ENCODE data around the gene OR52K1.

Gene OR52K1

DNA sequence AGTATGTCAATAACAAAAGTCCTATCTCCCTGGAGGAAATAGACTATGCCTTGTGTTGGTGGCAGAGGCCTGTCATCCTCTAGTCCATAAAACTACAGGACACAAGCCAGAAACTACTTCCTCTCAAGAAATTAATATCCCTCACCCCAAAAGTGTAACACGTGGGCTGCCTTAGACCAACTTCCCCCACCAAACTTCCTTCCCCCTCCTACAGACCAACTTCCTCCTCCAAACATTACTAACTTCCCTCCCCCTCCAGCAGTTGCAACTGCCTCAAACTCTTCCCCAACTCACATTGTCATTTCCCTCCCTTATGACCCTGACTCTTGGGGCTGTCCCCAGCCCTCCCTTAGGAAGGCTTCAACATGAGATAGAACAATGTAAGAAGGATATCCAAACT lies 27.0 kb upstream of the OR52K1 start:
- Histone ChIP-seq H3K14ac (ENCODE audit: low read length in 2 of 2) (no peak overlapping the region), H4K91ac (ENCODE audit: low read length) (no peak overlapping the region), H3K27ac (ENCODE audit: low read length, poor library complexity, severe bottlenecking) (no peak overlapping the region), H3K36me3 (ENCODE audit: control insufficient read depth in 1 of 2, insufficient read depth in 2 of 2, low read depth in 1 of 2, low read length in 2 of 2) (no peaks in the 10 kb centered on the region), H3K27me3 (ENCODE audit: control insufficient read depth in 1 of 2, insufficient read depth in 1 of 2, low read length in 2 of 2) (no peaks in the 10 kb centered on the region), H2BK120ac (ENCODE audit: low read depth, low read length) (no peak overlapping the region), H3K4me2 (ENCODE audit: low read length, poor library complexity, severe bottlenecking) (no peak overlapping the region), H3K9ac (ENCODE audit: low read length) (no peak overlapping the region), H2BK15ac (ENCODE audit: low read depth, poor library complexity, severe bottlenecking) (no peak overlapping the region), H2BK12ac (ENCODE audit: low read length in 2 of 2) (no peak overlapping the region), H3K18ac (ENCODE audit: low read depth in 1 of 2, low read length in 2 of 2) (no peak overlapping the region), H3K4me1 (ENCODE audit: control insufficient read depth, insufficient read depth, low read depth, low read length) (no peaks in the 10 kb centered on the region), H3K23ac (ENCODE audit: low read length in 2 of 2) (no peak overlapping the region), H2AFZ (ENCODE audit: low read depth, low read length) (no peak overlapping the region), H2BK5ac (ENCODE audit: low read depth, low read length, poor library complexity, severe bottlenecking) (no peak overlapping the region), H3K4me3 (ENCODE audit: insufficient read depth in 1 of 2, low read depth in 1 of 2, low read length in 2 of 2) (no peak overlapping the region), H3K79me1 (replicated peaks; ENCODE audit: low read length, poor library complexity, severe bottlenecking) (no peaks in the 10 kb centered on the region), H4K8ac (ENCODE audit: low read length) (no peak overlapping the region), H3K9me3 (ENCODE audit: control insufficient read depth, low read length) (peaks cover 4% of the 10 kb centered on the region), H3K4ac (ENCODE audit: low read depth in 1 of 2, low read length in 2 of 2) (no peak overlapping the region), H2AK5ac (ENCODE audit: low read length, severe bottlenecking) (no peak overlapping the region)
- DNase-seq = no peak
- WGBS = 33% methylated on average over 1 of the region's 1 CpG

DNA sequence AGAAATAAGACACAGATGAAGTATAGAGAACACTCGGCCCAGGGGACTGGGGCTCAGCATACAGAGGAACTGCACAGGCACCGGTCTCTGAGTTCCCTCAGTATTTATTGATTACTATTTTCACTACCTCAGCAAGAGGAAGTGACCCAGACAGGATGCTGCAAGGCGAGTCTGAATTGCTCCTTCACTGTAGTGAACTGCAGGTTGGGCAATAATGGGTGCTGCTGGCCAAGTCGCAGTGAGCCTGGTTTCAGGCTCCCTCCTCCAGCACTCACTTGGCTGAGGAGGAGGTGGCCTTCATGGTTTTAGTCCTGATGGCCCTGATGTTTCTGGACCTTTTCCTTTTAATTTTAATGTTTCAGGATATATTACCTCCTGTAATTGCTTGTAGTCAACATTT lies 22.9 kb upstream of the OR52K1 start:
- peaks cover 17% of the 10 kb centered on the region for H3K9me3 ChIP-seq (ENCODE audit: control insufficient read depth, low read length)
- H3K27ac ChIP-seq (ENCODE audit: low read length, poor library complexity, severe bottlenecking) = no peak overlapping the region
- H2AK5ac ChIP-seq (ENCODE audit: low read length, severe bottlenecking) = no peak overlapping the region
- no peak overlapping the region for H4K91ac ChIP-seq (ENCODE audit: low read length)
- 58% methylated on average over 4 of the region's 4 CpGs for WGBS
- H3K14ac ChIP-seq (ENCODE audit: low read length in 2 of 2) = no peak overlapping the region
- H2BK12ac ChIP-seq (ENCODE audit: low read length in 2 of 2) = no peak overlapping the region
- no peak overlapping the region for H3K4me2 ChIP-seq (ENCODE audit: low read length, poor library complexity, severe bottlenecking)
- DNase-seq = no peak
- no peak overlapping the region for H3K18ac ChIP-seq (ENCODE audit: low read depth in 1 of 2, low read length in 2 of 2)
- H3K79me1 ChIP-seq (replicated peaks; ENCODE audit: low read length, poor library complexity, severe bottlenecking) = no peaks in the 10 kb centered on the region
- H3K36me3 ChIP-seq (ENCODE audit: control insufficient read depth in 1 of 2, insufficient read depth in 2 of 2, low read depth in 1 of 2, low read length in 2 of 2) = no peaks in the 10 kb centered on the region
- H3K4ac ChIP-seq (ENCODE audit: low read depth in 1 of 2, low read length in 2 of 2) = no peak overlapping the region
- no peak overlapping the region for H4K8ac ChIP-seq (ENCODE audit: low read length)
- H3K9ac ChIP-seq (ENCODE audit: low read length) = no peak overlapping the region
- H3K4me1 ChIP-seq (ENCODE audit: control insufficient read depth, insufficient read depth, low read depth, low read length) = no peaks in the 10 kb centered on the region
- no peak overlapping the region for H2AFZ ChIP-seq (ENCODE audit: low read depth, low read length)
- no peak overlapping the region for H2BK15ac ChIP-seq (ENCODE audit: low read depth, poor library complexity, severe bottlenecking)
- H2BK5ac ChIP-seq (ENCODE audit: low read depth, low read length, poor library complexity, severe bottlenecking) = no peak overlapping the region
- no peak overlapping the region for H3K4me3 ChIP-seq (ENCODE audit: insufficient read depth in 1 of 2, low read depth in 1 of 2, low read length in 2 of 2)
- no peak overlapping the region for H3K23ac ChIP-seq (ENCODE audit: low read length in 2 of 2)
- H3K27me3 ChIP-seq (ENCODE audit: control insufficient read depth in 1 of 2, insufficient read depth in 1 of 2, low read length in 2 of 2) = no peaks in the 10 kb centered on the region
- no peak overlapping the region for H2BK120ac ChIP-seq (ENCODE audit: low read depth, low read length)

DNA sequence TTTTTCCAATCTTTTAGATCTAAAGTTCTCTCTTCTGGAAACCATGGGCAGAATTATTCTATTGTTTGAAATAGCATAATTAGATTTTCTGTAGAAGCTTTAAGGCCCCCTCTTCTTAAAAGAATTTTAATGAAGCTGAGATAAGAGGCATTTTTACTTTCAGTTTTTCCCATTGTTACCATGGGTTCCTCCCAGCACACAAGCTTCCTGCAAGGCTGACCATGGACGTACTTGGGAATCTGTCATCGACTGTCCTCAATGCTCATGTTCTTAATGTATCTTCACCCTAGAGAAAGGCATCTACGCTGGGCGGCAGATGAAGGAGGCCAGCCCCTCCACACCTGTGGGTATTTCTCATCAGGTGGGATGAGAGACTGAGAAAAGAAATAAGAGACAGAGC lies 22.3 kb upstream of the OR52K1 start:
- Histone ChIP-seq H2BK15ac (ENCODE audit: low read depth, poor library complexity, severe bottlenecking) (no peak overlapping the region), H3K4me1 (ENCODE audit: control insufficient read depth, insufficient read depth, low read depth, low read length) (no peaks in the 10 kb centered on the region), H2BK12ac (ENCODE audit: low read length in 2 of 2) (no peak overlapping the region), H2AK5ac (ENCODE audit: low read length, severe bottlenecking) (no peak overlapping the region), H3K79me1 (replicated peaks; ENCODE audit: low read length, poor library complexity, severe bottlenecking) (no peaks in the 10 kb centered on the region), H3K4me2 (ENCODE audit: low read length, poor library complexity, severe bottlenecking) (no peak overlapping the region), H3K4ac (ENCODE audit: low read depth in 1 of 2, low read length in 2 of 2) (no peak overlapping the region), H3K27me3 (ENCODE audit: control insufficient read depth in 1 of 2, insufficient read depth in 1 of 2, low read length in 2 of 2) (no peaks in the 10 kb centered on the region), H3K36me3 (ENCODE audit: control insufficient read depth in 1 of 2, insufficient read depth in 2 of 2, low read depth in 1 of 2, low read length in 2 of 2) (no peaks in the 10 kb centered on the region), H2BK120ac (ENCODE audit: low read depth, low read length) (no peak overlapping the region), H3K4me3 (ENCODE audit: insufficient read depth in 1 of 2, low read depth in 1 of 2, low read length in 2 of 2) (no peak overlapping the region), H3K9me3 (ENCODE audit: control insufficient read depth, low read length) (peaks cover 24% of the 10 kb centered on the region), H3K14ac (ENCODE audit: low read length in 2 of 2) (no peak overlapping the region), H2BK5ac (ENCODE audit: low read depth, low read length, poor library complexity, severe bottlenecking) (no peak overlapping the region), H4K91ac (ENCODE audit: low read length) (no peak overlapping the region), H3K18ac (ENCODE audit: low read depth in 1 of 2, low read length in 2 of 2) (no peak overlapping the region), H4K8ac (ENCODE audit: low read length) (no peak overlapping the region), H2AFZ (ENCODE audit: low read depth, low read length) (no peak overlapping the region), H3K27ac (ENCODE audit: low read length, poor library complexity, severe bottlenecking) (no peak overlapping the region), H3K9ac (ENCODE audit: low read length) (no peak overlapping the region), H3K23ac (ENCODE audit: low read length in 2 of 2) (no peak overlapping the region)
- WGBS = 95% methylated on average over 4 of the region's 4 CpGs
- DNase-seq = no peak

DNA sequence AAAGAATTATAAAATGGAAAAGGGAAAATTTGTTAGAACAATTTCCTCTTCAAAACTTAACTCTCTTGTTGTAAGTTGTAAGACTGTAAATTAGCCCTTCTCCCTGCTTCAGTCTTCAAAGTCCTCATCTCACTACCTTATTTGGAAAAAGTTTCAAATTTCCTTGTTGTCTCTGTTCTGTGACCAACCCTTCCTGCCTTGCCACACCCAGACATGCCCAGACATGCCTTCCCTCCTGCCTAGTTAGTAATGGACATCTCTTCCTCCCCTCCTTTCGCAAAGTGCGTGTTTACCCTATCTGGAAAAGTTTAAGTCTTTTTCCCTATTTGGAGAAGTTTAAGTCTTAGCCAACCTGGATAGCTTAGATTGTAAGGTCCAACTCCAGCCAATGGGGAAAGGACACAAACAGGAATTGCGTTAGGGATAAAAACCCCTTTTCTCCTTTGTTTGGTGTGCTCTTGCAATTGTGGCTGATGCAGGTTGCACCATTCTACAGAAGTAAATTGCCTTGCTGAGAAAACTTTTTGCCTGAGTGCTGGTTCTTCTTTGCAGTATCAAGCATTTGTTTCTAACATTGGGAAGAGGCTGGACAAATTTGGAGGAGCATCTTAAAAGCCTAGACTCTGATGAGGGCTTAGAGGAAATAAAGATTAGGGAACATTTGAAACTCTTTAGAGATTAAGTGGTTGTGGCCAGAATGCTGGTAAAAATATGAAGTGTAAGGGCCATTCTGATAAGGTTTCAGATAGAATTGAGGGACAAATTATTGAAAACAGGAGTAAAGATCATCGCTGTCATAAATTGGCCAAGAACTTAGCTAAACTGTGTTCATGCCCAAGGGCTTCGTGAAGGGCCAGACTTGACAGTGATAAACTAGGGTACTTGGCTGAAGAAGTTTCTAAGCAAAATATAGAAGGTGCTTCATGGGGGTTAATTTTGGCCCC lies 18.0 kb upstream of the OR52K1 start:
- Histone ChIP-seq H3K9me3 (ENCODE audit: control insufficient read depth, low read length) (peaks cover 31% of the 10 kb centered on the region), H2BK5ac (ENCODE audit: low read depth, low read length, poor library complexity, severe bottlenecking) (no peak overlapping the region), H2AK5ac (ENCODE audit: low read length, severe bottlenecking) (no peak overlapping the region), H2BK120ac (ENCODE audit: low read depth, low read length) (no peak overlapping the region), H3K4ac (ENCODE audit: low read depth in 1 of 2, low read length in 2 of 2) (no peak overlapping the region), H4K8ac (ENCODE audit: low read length) (no peak overlapping the region), H3K9ac (ENCODE audit: low read length) (no peak overlapping the region), H3K4me3 (ENCODE audit: insufficient read depth in 1 of 2, low read depth in 1 of 2, low read length in 2 of 2) (no peak overlapping the region), H2AFZ (ENCODE audit: low read depth, low read length) (no peak overlapping the region), H4K91ac (ENCODE audit: low read length) (no peak overlapping the region), H3K36me3 (ENCODE audit: control insufficient read depth in 1 of 2, insufficient read depth in 2 of 2, low read depth in 1 of 2, low read length in 2 of 2) (no peaks in the 10 kb centered on the region), H3K4me2 (ENCODE audit: low read length, poor library complexity, severe bottlenecking) (no peak overlapping the region), H2BK12ac (ENCODE audit: low read length in 2 of 2) (no peak overlapping the region), H3K23ac (ENCODE audit: low read length in 2 of 2) (no peak overlapping the region), H3K27me3 (ENCODE audit: control insufficient read depth in 1 of 2, insufficient read depth in 1 of 2, low read length in 2 of 2) (no peaks in the 10 kb centered on the region), H2BK15ac (ENCODE audit: low read depth, poor library complexity, severe bottlenecking) (no peak overlapping the region), H3K18ac (ENCODE audit: low read depth in 1 of 2, low read length in 2 of 2) (no peak overlapping the region), H3K79me1 (replicated peaks; ENCODE audit: low read length, poor library complexity, severe bottlenecking) (no peaks in the 10 kb centered on the region), H3K14ac (ENCODE audit: low read length in 2 of 2) (no peak overlapping the region), H3K27ac (ENCODE audit: low read length, poor library complexity, severe bottlenecking) (no peak overlapping the region), H3K4me1 (ENCODE audit: control insufficient read depth, insufficient read depth, low read depth, low read length) (no peaks in the 10 kb centered on the region)
- DNase-seq = peak; percentile 0
- WGBS = 81% methylated on average over 5 of the region's 5 CpGs
